GM19328 (cell line): ENCODE measurements around the gene ZMIZ1.

Experiments
- ATAC-seq: cut with Tn5 transposase; IDR thresholded peaks from one replicate; pipeline ENCODE4 v1.9.1; 2021; ENCODE audit warnings: mild to moderate bottlenecking, moderate library complexity; ENCODE audit not compliant: unreplicated experiment

ZMIZ1 gene

GRCh38 chr10:79313911-79314439 is 245.2 kb downstream of the ZMIZ1 start:
- no peak for ATAC-seq

DNA sequence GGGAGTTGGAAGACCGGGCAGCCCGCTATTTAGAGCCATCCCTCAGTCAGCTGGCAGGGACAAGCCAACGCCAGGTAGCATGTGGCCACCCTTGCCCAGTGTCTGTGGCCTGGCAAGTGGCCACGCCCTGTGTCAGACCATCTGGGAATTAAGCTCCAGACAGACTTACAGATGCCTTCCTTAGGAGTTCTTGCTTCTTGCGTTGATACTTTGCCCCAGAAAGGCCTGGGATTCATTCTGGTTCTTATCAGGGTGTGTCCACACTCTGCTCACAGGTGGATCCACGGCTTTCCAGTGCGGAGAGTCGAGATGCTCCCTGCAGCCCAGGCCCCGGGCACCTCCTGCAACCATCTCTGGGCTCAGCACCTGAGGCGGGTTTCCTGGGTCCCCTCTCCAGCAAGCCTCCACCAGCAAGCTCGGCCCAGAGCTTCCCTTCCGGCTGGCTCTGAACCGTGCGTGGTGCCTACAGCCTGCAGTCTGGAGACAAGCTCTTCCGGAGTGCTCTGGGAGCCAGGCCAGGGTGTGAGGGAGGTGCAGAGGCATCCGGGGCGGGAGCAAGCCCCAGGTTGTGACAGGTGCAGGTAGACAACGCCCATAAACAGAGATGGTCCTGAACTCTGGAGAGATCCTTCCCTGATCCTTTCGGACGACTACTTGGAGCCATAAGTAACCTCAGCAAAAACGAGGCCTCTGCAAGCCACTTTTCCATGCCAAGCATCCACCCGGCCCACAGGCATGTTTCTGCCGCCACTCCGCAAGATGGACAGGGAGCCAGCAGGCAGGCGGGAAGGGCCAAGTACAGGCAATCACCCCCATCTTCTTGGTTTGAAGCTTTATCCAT is 246.2 kb downstream of the ZMIZ1 start:
- ATAC-seq = no peak

DNA sequence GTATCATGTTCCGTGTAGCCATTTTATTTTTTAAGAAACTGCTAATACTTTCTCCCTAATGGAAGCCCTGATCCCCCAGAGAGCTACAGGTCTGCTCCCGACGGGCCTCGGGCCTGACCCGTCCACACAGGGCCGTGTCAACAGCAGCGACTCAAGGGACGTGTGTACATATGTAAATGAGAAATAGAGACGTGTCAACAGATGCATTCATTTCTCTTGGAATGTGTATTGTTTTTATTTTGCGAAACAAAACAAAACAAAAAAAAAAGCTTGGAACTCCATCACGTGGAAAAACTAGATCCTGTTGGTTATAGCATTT is 246.8 kb downstream of the ZMIZ1 start:
- ATAC-seq = no peak

- peak; percentile 66 for ATAC-seq
Measured at GRCh38 chr10:79316671-79317431, 248.1 kb downstream of the ZMIZ1 start.

- ATAC-seq = no peak
Measured at GRCh38 chr10:79318369-79318768, 249.6 kb downstream of the ZMIZ1 start.

DNA sequence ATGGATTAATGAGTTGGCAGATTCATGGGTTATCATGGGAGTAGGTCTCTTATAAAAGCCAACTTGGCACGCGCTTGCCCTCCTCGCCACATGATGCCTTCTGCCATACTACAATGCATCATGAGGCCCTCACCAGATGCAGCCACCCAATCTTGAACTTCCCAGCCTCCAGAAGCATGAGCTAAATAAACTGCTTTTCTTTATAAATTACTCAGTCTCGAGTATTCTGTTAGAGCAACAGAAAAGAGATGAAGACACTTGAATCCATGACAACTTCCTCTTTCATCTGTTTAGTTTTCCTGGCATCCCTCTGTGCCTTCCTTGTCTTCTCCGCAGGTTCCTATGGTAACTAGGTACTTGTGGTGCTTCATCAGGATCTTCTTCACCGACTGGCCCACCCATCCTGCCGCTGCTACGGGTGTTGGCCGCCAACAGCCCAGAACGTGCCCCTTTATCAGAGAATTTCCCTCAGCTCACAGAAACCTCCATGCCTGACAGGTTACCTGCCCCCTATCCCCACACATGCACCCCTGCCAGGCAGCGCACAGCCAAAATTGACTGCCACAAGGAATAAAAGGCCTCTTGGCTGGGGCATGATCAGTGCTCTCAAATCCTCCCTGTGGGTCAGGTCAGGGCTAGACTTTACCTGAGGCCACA is 250.5 kb downstream of the ZMIZ1 start:
- no peak for ATAC-seq

DNA sequence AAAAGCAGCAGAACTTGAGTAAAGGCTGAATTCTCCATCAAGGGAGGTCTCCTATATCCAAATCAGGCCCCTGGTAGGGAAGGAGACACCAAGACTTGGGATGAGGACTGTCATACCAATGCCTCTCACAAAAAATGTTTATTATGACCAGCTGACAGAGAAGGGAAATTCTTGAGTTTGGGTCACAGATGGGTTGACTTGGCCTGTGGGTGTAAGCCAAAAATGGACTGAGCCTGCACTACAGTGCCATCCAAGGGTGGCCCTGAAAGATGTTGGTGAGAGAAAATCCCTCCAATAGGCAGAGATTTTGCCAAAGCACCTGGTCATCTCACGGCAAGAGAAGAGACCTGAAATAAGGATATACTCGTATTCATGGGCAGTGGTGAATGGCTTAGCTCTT is 251.6 kb downstream of the ZMIZ1 start:
- no peak for ATAC-seq

- ATAC-seq = no peak
Measured at GRCh38 chr10:79320820-79321493, 252.2 kb downstream of the ZMIZ1 start.

DNA sequence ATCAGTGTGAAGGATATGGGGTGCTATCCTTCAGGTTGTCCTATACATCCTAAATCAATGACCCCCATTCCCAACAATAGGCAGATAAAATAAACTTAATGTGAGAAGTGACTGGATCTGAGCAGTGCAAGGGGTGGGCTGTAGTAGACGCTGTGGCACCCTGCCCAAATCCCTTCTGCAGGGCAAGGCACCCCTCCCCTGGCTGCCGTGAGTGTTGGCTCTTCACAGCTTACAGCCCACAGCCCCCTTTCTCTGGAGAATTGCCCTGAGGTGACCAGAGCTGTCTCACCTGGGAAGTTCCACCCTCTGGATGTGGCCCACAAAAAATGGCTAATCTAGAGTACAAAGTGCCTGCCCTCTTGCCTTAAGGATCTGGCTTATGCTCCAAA is 252.7 kb downstream of the ZMIZ1 start:
- no peak for ATAC-seq

DNA sequence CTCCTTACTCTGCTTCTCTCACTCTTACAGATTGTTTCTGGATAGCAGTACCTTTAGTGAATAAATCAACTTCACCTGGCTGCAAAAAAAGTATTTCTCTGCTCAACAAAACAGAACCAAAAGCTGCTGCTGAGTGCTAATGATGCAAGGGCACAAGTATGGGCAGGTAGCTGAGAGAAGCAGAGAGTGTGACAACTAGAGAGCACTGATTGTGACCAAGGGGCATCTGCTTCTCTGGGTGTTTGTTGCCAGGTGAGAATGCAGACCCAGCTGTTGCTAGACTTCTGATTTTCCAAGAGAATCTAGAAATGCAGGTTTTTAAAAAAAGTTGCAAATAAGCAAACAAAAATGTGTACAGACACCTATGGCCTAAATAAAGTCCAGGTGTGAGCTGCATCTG is 253.2 kb downstream of the ZMIZ1 start:
- ATAC-seq = no peak

DNA sequence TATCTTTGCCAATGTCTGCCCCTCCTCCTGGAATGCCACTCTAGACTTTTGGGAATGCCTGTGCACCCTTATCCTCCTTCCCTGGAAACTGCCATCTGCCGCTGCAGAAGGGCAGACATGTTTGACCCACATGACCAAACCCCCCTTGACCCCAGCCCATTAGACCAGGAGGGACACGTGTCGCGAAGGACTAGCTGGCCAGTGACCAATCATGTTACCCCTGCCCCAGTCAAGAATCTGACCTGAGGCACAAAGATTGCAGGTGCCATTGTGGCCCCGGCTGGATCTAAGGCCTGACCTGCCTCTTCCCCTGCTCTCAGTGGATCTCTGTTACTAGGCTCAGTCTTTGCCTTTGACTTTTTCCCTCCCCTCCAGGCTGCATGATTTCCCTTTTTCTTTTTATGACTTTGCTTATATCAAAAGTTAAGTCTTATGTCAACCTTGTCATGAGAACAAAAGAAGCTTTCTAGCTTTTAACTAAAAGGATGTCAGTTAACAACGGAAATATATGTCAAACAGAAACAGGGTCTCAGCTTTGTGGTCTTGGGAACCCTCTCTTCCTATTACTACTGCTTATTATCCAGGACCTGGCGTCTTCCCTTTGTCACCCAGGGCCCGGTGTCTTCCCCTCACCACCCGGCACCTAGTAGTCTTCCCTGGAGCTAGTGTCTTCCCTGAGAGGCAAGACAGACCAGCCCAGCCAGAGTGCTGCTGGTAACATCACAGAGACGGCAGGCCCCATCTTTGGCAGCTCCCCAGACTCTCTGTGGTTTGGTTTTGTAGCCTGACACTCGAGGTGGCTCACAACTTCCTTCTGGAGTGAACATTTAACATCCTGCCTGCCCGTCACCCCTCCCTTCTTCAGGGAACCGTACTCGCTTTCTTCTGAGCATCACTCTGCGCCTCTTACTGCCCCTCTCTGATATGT is 254.1 kb downstream of the ZMIZ1 start:
- peak; percentile 47 for ATAC-seq

DNA sequence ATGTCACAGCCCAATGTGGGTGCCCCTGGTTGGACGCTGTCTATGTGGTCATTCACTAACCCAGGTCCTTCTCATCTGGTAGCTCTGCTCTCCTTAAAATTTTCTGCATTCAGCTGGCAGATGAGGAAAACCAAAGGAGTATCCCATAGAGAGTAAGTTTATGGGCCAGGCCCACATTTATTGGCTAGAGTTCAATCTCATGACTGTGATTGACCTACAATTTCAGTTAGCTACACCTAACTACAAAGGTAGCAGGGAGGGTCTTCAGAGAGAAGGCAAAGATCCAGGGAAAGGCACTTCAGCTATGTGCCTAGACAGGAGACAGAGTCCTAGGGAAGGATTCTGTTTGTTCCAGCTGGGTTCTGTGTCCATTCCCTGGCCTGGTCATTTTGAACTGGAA is 254.8 kb downstream of the ZMIZ1 start:
- no peak for ATAC-seq

GRCh38 chr10:79324032-79324695 is 255.4 kb downstream of the ZMIZ1 start:
- no peak for ATAC-seq

- ATAC-seq = no peak
Measured at GRCh38 chr10:79326361-79327089, 257.8 kb downstream of the ZMIZ1 start.

- peak; percentile 41 for ATAC-seq
Measured at GRCh38 chr10:79327090-79327457, 258.3 kb downstream of the ZMIZ1 start.

DNA sequence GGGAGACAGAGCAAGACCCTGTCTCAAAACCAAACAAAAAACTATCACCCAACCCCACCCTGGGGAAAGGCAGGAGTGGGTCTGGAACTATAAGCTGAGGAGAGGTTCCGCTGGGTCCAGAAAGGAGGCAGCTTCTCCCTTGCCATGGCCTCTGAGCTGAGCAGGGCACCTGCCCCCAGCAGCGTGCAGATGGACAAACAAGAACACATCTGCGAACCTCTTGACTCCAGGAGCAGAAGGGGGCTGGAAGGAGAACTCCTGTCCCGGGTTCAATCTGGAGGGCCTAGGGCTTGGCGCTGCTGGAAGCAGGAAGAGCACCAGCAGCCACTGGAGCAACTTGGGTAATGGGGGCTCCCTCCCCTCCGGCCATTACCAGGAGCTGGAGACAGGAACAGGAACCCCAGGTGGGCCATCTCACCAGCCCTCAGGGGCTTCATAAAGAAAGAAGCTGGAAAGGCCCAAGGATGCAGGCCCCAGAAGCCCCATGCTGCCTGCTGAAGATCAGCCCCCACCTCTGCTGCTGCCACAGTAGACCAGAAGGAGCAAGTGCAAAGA is 259.5 kb downstream of the ZMIZ1 start:
- ATAC-seq = no peak

DNA sequence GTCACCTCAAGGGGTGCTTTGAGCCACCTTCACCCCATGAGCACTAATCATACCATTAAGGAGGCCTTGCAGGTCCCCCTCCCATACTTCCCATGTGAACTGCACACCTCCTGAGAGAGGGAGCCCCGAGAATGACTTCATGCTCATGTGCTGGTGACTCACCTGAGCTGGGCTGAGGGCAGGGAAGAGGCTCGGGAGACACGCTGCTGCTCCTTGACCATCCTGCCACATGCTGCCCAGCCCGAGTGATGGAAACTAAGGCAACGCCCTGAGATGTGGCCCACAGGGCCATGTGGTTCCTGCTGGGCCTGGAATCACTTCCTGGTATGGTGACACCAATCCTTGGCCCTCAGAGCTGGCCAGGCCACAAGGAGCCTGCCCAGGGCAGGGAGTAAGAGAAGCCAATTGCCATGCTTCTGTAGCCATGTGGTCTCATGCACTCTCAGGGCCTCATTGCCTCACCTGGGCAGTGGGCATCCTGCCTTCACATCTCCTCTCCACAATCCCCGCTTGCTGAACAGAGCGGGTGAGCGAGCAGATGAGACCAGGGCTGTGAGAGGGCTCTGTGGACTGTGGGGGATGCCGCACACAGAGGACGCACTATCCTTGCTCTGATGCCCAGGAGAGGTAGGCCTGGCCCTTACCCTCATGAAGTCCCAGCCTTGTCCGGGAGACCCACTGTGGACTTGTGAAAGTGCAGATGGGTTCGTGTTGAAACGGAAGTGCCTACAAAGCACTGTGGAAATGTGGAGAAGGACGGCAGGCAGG is 260.2 kb downstream of the ZMIZ1 start:
- ATAC-seq = no peak

- ATAC-seq = no peak
Measured at GRCh38 chr10:79329529-79329928, 260.8 kb downstream of the ZMIZ1 start.
